K562 (cell line): ENCODE data around the gene CDC42SE2. TPM values are rescaled to one million over a fixed set of nuclear protein-coding genes. Genes with fewer than 3 reads are reported as not detected.

ENCODE experiments used
- ATAC-seq: fragments of 200-7000 bp; cut with Tn5 transposase; 3 replicates; pipeline ENCODE4 v1.9.1; 2020; ENCODE audit warnings: moderate library complexity
- BruUV-seq: library from RNA; stranded (reverse); fragments of 400-500 nt; replicated peaks from 2 replicates; lab custom pipeline; 2021; lab: Mats Ljungman, UMichigan
- CTCF ChIA-PET: fragments of 300-600 bp; formaldehyde crosslinking; extraction: SDS; loops from one replicate; lab custom pipeline; 2021; ENCODE audit warnings: low intra/inter-chr PET ratio; lab: Yijun Ruan, JAX
- POLR2A ChIA-PET: fragments of 300-600, 350-650 bp; sonication (Branson Sonifier 250); formaldehyde crosslinking; extraction: SDS; loops from one replicate; lab custom pipeline; 2021; ENCODE audit warnings: antibody characterized with exemption, inconsistent platforms; lab: Yijun Ruan, JAX
- DNase-seq, 4 experiments: peaks; one replicate each; pipeline versions ENCODE4 v3.0.0 to v3.0.0-alpha.2; 2011 to 2018; ENCODE audit warnings: low spot score in 3 of 4, mixed read lengths in 3 of 4; ENCODE audit errors: extremely low read depth in 1 of 4
- FAIRE-seq: peaks from 2 replicates; lab custom pipeline; 2011; peaks lifted over from hg19 to GRCh38; lab: Jason Lieb, UNC
- H2AFZ ChIP-seq: 2 replicates; pipeline ENCODE4 v1.6.0; 2011; ENCODE audit warnings: low read depth, low read length, control low read depth, inconsistent platforms
- H3K27ac ChIP-seq: fragments of 200-600 bp; 3 replicates; pipeline ENCODE4 v1.8.0; 2011; ENCODE audit warnings: low read depth, mild to moderate bottlenecking, control low read depth, inconsistent platforms, low read length, moderate library complexity, mixed read lengths; ENCODE audit errors: extremely low read depth
- H3K27me3 ChIP-seq, 2 experiments: fragments of 300-600 bp in 1 of 2; 2 replicates in 1 of 2; 3 replicates in 1 of 2; pipeline versions ENCODE4 v1.6.0 to v1.8.0; 2011; ENCODE audit warnings: inconsistent platforms in 2 of 2, low read length in 2 of 2, mild to moderate bottlenecking in 1 of 2, mixed read lengths in 1 of 2, moderate library complexity in 1 of 2; ENCODE audit not compliant: control insufficient read depth in 2 of 2, insufficient read depth in 2 of 2
- H3K36me3 ChIP-seq: fragments of 300-600 bp; 3 replicates; pipeline ENCODE4 v1.8.0; 2011; ENCODE audit warnings: mild to moderate bottlenecking, low read length, inconsistent platforms; ENCODE audit not compliant: control insufficient read depth, insufficient read depth
- H3K4me1 ChIP-seq, 2 experiments: fragments of 200-600 bp in 1 of 2; replicated peaks in 1 of 2; 2 replicates in 1 of 2; 3 replicates in 1 of 2; pipeline versions ENCODE4 v1.5.1 to v1.8.0; 2011; ENCODE audit warnings: inconsistent platforms in 2 of 2, low read length in 2 of 2, mild to moderate bottlenecking in 1 of 2, mixed read lengths in 1 of 2, moderate library complexity in 1 of 2; ENCODE audit not compliant: control insufficient read depth in 2 of 2, insufficient read depth in 2 of 2
- H3K4me2 ChIP-seq: 2 replicates; pipeline ENCODE4 v1.6.1; 2011; ENCODE audit warnings: low read length, control low read depth, inconsistent platforms, mixed read lengths; ENCODE audit not compliant: insufficient read depth
- H3K4me3 ChIP-seq: fragments of 200-600 bp; sonication (generic), shearing (Covaris generic); 2 replicates; pipeline ENCODE4 v1.5.1; 2016; ENCODE audit warnings: control low read depth, inconsistent platforms
- H3K79me2 ChIP-seq: fragments of 200-600 bp; 3 replicates; pipeline ENCODE4 v1.8.0; 2011; ENCODE audit warnings: low read length, inconsistent platforms; ENCODE audit not compliant: control insufficient read depth, insufficient read depth
- H3K9ac ChIP-seq, 2 experiments: 2 replicates each; pipeline versions ENCODE4 v1.6.0 to v1.6.1; 2011; ENCODE audit warnings: low read depth in 2 of 2, low read length in 2 of 2, control low read depth in 1 of 2, inconsistent platforms in 1 of 2, mild to moderate bottlenecking in 1 of 2, mixed read lengths in 1 of 2; ENCODE audit not compliant: insufficient read depth in 1 of 2
- H3K9me1 ChIP-seq: one replicate; pipeline ENCODE4 v1.6.0; 2011; ENCODE audit warnings: inconsistent platforms, mild to moderate bottlenecking, low read length, moderate library complexity; ENCODE audit not compliant: control insufficient read depth, insufficient read depth
- H3K9me3 ChIP-seq: replicated peaks from 2 replicates; pipeline ENCODE4 v1.5.1; 2011; ENCODE audit warnings: low read depth, low read length, inconsistent platforms; ENCODE audit not compliant: control insufficient read depth, insufficient read depth
- H4K20me1 ChIP-seq: replicated peaks from 2 replicates; pipeline ENCODE4 v1.6.1; 2011; ENCODE audit warnings: low read length, inconsistent platforms, mixed read lengths; ENCODE audit not compliant: control insufficient read depth, insufficient read depth
- FOXA3 ChIP-seq, 2 experiments: fragments of 450-650 bp in 1 of 2; sonication (generic) in 1 of 2; formaldehyde crosslinking; IDR thresholded peaks in 1 of 2; conservative IDR thresholded peaks in 1 of 2; 2 replicates each; pipeline versions ENCODE4 v1.4.0 to v1.8.0; 2020 to 2022; ENCODE audit warnings: mild to moderate bottlenecking in 2 of 2, missing genetic modification reagents in 1 of 2
- PHB ChIP-seq: fragments of 250-450 bp; sonication (Bioruptor Pico); IDR thresholded peaks from 2 replicates; pipeline ENCODE4 v1.5.0; 2021
- RBFOX2 ChIP-seq: fragments of 200-400 bp; formaldehyde crosslinking; IDR thresholded peaks from 2 replicates; pipeline ENCODE4 v1.6.1; 2017; ENCODE audit warnings: low read depth, mild to moderate bottlenecking, low read length, moderate library complexity
- ZKSCAN3 ChIP-seq: fragments of 250-450 bp; sonication (Bioruptor Pico); IDR thresholded peaks from 2 replicates; pipeline ENCODE4 v1.4.0; 2020
- ZNF124 ChIP-seq: sonication (generic); formaldehyde crosslinking; IDR thresholded peaks from 2 replicates; pipeline ENCODE4 v1.8.1; 2022; ENCODE audit warnings: missing genetic modification reagents
- ZNF239 ChIP-seq: fragments of 250-450 bp; sonication (Bioruptor Pico); IDR thresholded peaks from 2 replicates; pipeline ENCODE4 v1.4.0; 2020; ENCODE audit warnings: mild to moderate bottlenecking
- WGBS: fragments of 100-300 bp; shearing (Covaris generic); methylation state at CpG from one replicate; pipeline ENCODE4 v1.1.6; 2016; ENCODE audit warnings: low coverage, mixed read lengths; ENCODE audit not compliant: insufficient coverage; ENCODE audit errors: missing lambda C conversion rate; 5-methylcytosine and 5-hydroxymethylcytosine counted together
- in situ Hi-C: fragments of 300-500 bp; cut with MboI; formaldehyde crosslinking; loops from 4 replicates; pipeline ENCODE4 v1.15.0; 2018; ENCODE audit warnings: inconsistent platforms, mixed read lengths
- intact Hi-C: fragments of 100-400 bp; cut with micrococcal nuclease; formaldehyde crosslinking; loops from 2 replicates; pipeline ENCODE4 v1.14.2; 2022
- polyA plus RNA-seq, 8 experiments: library from polyadenylated mRNA; depleted of rRNA in 4 of 8; stranded (reverse) in 5 of 8; unstranded in 3 of 8; fragments of >200 nt; fragmentation: Nextera tagmentation in 2 of 8; fragmentation: Illumina TruSeq in 1 of 8; extraction: Ambion mirVana in 2 of 8; extraction: Trizol in 1 of 8; gene quantifications; 2 replicates each; pipeline versions ENCODE4 v1.2.1 to v1.2.3, GENCODE V29; 2011 to 2014; ENCODE audit warnings: inconsistent platforms in 1 of 8, missing spikeins in 1 of 8
- total RNA-seq, 7 experiments: library from RNA; depleted of rRNA in 6 of 7; stranded (reverse); fragments of >200 nt in 6 of 7; fragmentation: Illumina TruSeq in 2 of 7; extraction: Trizol in 2 of 7; gene quantifications; 2 replicates each; pipeline versions ENCODE4 v1.2.1 to v1.2.3, GENCODE V29; 2011 to 2021; ENCODE audit warnings: low replicate concordance in 1 of 7

The CDC42SE2 gene
- total and polyA plus RNA-seq, 9 of the 15 experiments (the other 6 are each of a cell fraction or from before 2014, with no cell fraction given), result 24.8 to 44.3 (median 32.7) TPM

GRCh38 chr5:131281133-131281867 is 17.4 kb downstream of the CDC42SE2 start:
- no peaks in the 10 kb centered on the region for H3K27me3 ChIP-seq
- no peak for ATAC-seq
- H3K4me1 ChIP-seq, result no peaks in the 10 kb centered on the region
- no peak overlapping the region for H3K4me2 ChIP-seq
- POLR2A ChIA-PET, result interaction anchor here (0.9 kb wide), 1 partner anchor 8 kb away, joined by 3 read pairs; no protein-coding TSS in a partner anchor
- no peaks in the 10 kb centered on the region; the same call in 1 of the 2 replicates for H3K9me3 ChIP-seq
- 80% methylated on average over 5 of the region's 5 CpGs for WGBS
- no peaks in the 10 kb centered on the region for H3K9me1 ChIP-seq
- H3K9ac ChIP-seq, result no peak overlapping the region
- TF ChIP-seq RBFOX2 (no peak), ZKSCAN3 (CRISPR knock-in tag) (no peak), FOXA3 (CRISPR knock-in tag; conservative IDR thresholded peaks at IDR 0.05 in 1 of 2, IDR thresholded peaks at IDR 0.05 in 1 of 2) (no peak), ZNF124 (CRISPR knock-in tag) (no peak), ZNF239 (CRISPR knock-in tag) (no peak), PHB (CRISPR knock-in tag) (no peak)
- H2AFZ ChIP-seq, result no peak overlapping the region
- no peak for DNase-seq
- H4K20me1 ChIP-seq, result no peaks in the 10 kb centered on the region
- BruUV-seq, result no TSS peak
- in situ Hi-C loops, result no loop called here
- no peaks in the 10 kb centered on the region; the same call in 2 of the 3 replicates for H3K36me3 ChIP-seq
- H3K79me2 ChIP-seq, result peaks cover 93% of the 10 kb centered on the region
- CTCF ChIA-PET, result no interaction called here
- intact Hi-C loops, result no loop called here
- no peak overlapping the region for H3K4me3 ChIP-seq
- no peak overlapping the region for H3K27ac ChIP-seq
- FAIRE-seq, result peak; percentile 32
